Endothelial cell of umbilical vein (primary cell): Measurements from ENCODE around the gene LNPEP. TPM values are rescaled to one million over a fixed set of nuclear protein-coding genes. Genes with fewer than 3 reads are reported as not detected.
"Not testable (repeated sequence)": the region's sequence is repeated elsewhere in the genome, so short reads cannot be mapped to it uniquely, and the experiment has no call there.

Experiments
- BruUV-seq: library from RNA; stranded (reverse); fragments of 400-500 nt; replicated peaks from 2 replicates; lab custom pipeline; 2021; lab: Mats Ljungman, UMichigan
- CTCF ChIA-PET: fragments of 300-600, 350-600 bp; sonication (Branson Sonifier 250); formaldehyde crosslinking; loops from one replicate; lab custom pipeline; 2021; ENCODE audit warnings: antibody characterized with exemption, inconsistent platforms; lab: Charles Lee
- POLR2A ChIA-PET: fragments of 300-600, 350-600 bp; sonication (Branson Sonifier 250); formaldehyde crosslinking; loops from one replicate; lab custom pipeline; 2021; ENCODE audit warnings: antibody characterized with exemption, inconsistent platforms; lab: Charles Lee
- DNase-seq: peaks from one replicate; pipeline ENCODE4 v3.0.0-alpha.2; 2011; ENCODE audit warnings: low read depth, low spot score
- FAIRE-seq: peaks from 2 replicates; lab custom pipeline; 2011; peaks lifted over from hg19 to GRCh38; lab: Jason Lieb, UNC
- H2AFZ ChIP-seq: 2 replicates; pipeline ENCODE4 v1.6.0; 2012; ENCODE audit warnings: low read depth, low read length, control low read depth, inconsistent platforms
- H3K27ac ChIP-seq: 2 replicates; pipeline ENCODE4 v1.5.1; 2011; ENCODE audit warnings: low read depth, mild to moderate bottlenecking, control low read depth, low read length, moderate library complexity; ENCODE audit not compliant: insufficient read depth
- H3K27me3 ChIP-seq, 2 experiments: 2 replicates each; pipeline versions ENCODE4 v1.6.0 to v1.6.1; 2011; ENCODE audit warnings: low read length in 2 of 2, mixed read lengths in 1 of 2; ENCODE audit not compliant: control insufficient read depth in 2 of 2, insufficient read depth in 2 of 2
- H3K36me3 ChIP-seq, 2 experiments: 2 replicates in 1 of 2; 3 replicates in 1 of 2; pipeline ENCODE4 v1.5.1; 2011; ENCODE audit warnings: low read length in 2 of 2, mild to moderate bottlenecking in 1 of 2, moderate library complexity in 1 of 2; ENCODE audit not compliant: control insufficient read depth in 2 of 2, insufficient read depth in 2 of 2; ENCODE audit errors: extremely low read depth in 1 of 2
- H3K4me1 ChIP-seq: 3 replicates; pipeline ENCODE4 v1.5.1; 2011; ENCODE audit warnings: mild to moderate bottlenecking, low read length; ENCODE audit not compliant: control insufficient read depth, insufficient read depth; ENCODE audit errors: extremely low read depth
- H3K4me2 ChIP-seq: 2 replicates; pipeline ENCODE4 v1.6.1; 2011; ENCODE audit warnings: low read length, control low read depth, mixed read lengths; ENCODE audit not compliant: insufficient read depth
- H3K4me3 ChIP-seq, 3 experiments: fragments of 200-600 bp in 1 of 3; sonication (generic), shearing (Covaris generic) in 1 of 3; replicated peaks in 1 of 3; 2 replicates each; pipeline ENCODE4 v1.5.1; 2011 to 2016; ENCODE audit warnings: control low read depth in 3 of 3, low read length in 3 of 3, mild to moderate bottlenecking in 2 of 3, inconsistent platforms in 1 of 3, low read depth in 1 of 3, moderate library complexity in 1 of 3; ENCODE audit not compliant: insufficient read depth in 1 of 3
- H3K79me2 ChIP-seq: 2 replicates; pipeline ENCODE4 v1.6.0; 2012; ENCODE audit warnings: low read length, inconsistent platforms; ENCODE audit not compliant: control insufficient read depth, insufficient read depth
- H3K9ac ChIP-seq: replicated peaks from 2 replicates; pipeline ENCODE3; 2011; ENCODE audit warnings: low read length, control low read depth; ENCODE audit not compliant: insufficient read depth; ENCODE audit errors: extremely low read depth
- H3K9me1 ChIP-seq: replicated peaks from 3 replicates; pipeline ENCODE4 v1.6.0; 2011; ENCODE audit warnings: mild to moderate bottlenecking, low read length; ENCODE audit not compliant: control insufficient read depth, insufficient read depth; ENCODE audit errors: extremely low read depth
- H3K9me3 ChIP-seq: replicated peaks from 2 replicates; pipeline ENCODE4 v1.5.1; 2012; ENCODE audit warnings: low read length, inconsistent platforms; ENCODE audit not compliant: control insufficient read depth, insufficient read depth
- H4K20me1 ChIP-seq: replicated peaks from 2 replicates; pipeline ENCODE3; 2011; ENCODE audit warnings: mild to moderate bottlenecking, low read length; ENCODE audit not compliant: control insufficient read depth, insufficient read depth; ENCODE audit errors: extremely low read depth
- FOS ChIP-seq: IDR thresholded peaks from 2 replicates; pipeline ENCODE4 v1.6.1; 2011; ENCODE audit warnings: mild to moderate bottlenecking, low read length, moderate library complexity, borderline replicate concordance; ENCODE audit not compliant: insufficient read depth
- MAX ChIP-seq: IDR thresholded peaks from 2 replicates; pipeline ENCODE4 v1.6.1; 2011; ENCODE audit not compliant: insufficient read depth, insufficient read length
- MYC ChIP-seq: IDR thresholded peaks from one replicate; pipeline ENCODE4 v1.6.1; 2011; ENCODE audit warnings: mild to moderate bottlenecking, low read depth, low read length
- POLR2AphosphoS5 ChIP-seq: IDR thresholded peaks from 2 replicates; pipeline ENCODE4 v1.6.1; 2012; ENCODE audit warnings: low read depth, mild to moderate bottlenecking, control low read depth, low read length, moderate library complexity; ENCODE audit not compliant: insufficient read depth
- dilution Hi-C: fragments of 300-500 bp; cut with MboI; formaldehyde crosslinking; loops from one replicate; pipeline ENCODE4 v1.15.0; 2019; ENCODE audit warnings: low sequenced_read_pairs; ENCODE audit not compliant: extremely low pct_ligation_motif_present
- intact Hi-C: fragments of 100-400 bp; cut with micrococcal nuclease; formaldehyde crosslinking; loops from one replicate; pipeline ENCODE4 v1.10.0; 2022
- polyA plus RNA-seq, 4 experiments: library from polyadenylated mRNA; depleted of rRNA in 3 of 4; stranded (reverse) in 3 of 4; unstranded in 1 of 4; fragments of >200 nt; gene quantifications; 2 replicates each; pipeline versions ENCODE4 v1.2.1 to v1.2.3, GENCODE V29; 2011 to 2012; ENCODE audit warnings: missing spikeins in 1 of 4
- total RNA-seq: library from RNA; stranded (reverse); gene quantifications from 2 replicates; pipeline ENCODE4 v1.2.3, GENCODE V29; 2021
- TF ChIP-seq, protein P1 (sequence below), 2 donors: IDR thresholded peaks; 1 replicate in 1 of 2; 2 replicates in 1 of 2; pipeline ENCODE4 v1.5.1; 2011; ENCODE audit warnings: low read length in 2 of 2, mild to moderate bottlenecking in 2 of 2, moderate library complexity in 2 of 2, control low read depth in 1 of 2, inconsistent platforms in 1 of 2, low read depth in 1 of 2; ENCODE audit not compliant: insufficient read depth in 1 of 2; ENCODE audit errors: extremely low read depth in 1 of 2

LNPEP gene
- total and polyA plus RNA-seq, 2 donors (not counting 3 experiments of a cell fraction or from before 2014, with no cell fraction given): 7.0 to 23.5 TPM

GRCh38 chr5:97077246-97077645, 141.4 kb downstream of the LNPEP start:
- no peak overlapping the region for H3K27ac ChIP-seq
- no peaks in the 10 kb centered on the region for H3K79me2 ChIP-seq
- DNase-seq (no peak), FAIRE-seq (no peak)
- TF ChIP-seq MYC: no peak
- POLR2A ChIA-PET: no interaction called here
- no peaks in the 10 kb centered on the region for H3K9me3 ChIP-seq
- BruUV-seq: no TSS peak
- H3K9ac ChIP-seq: no peak overlapping the region
- no peaks in the 10 kb centered on the region for H4K20me1 ChIP-seq
- no peak overlapping the region for H3K4me2 ChIP-seq
- dilution Hi-C loops: no loop called here
- intact Hi-C loops: no loop called here
- no peaks in the 10 kb centered on the region for H3K9me1 ChIP-seq
- peaks cover 5% of the 10 kb centered on the region for H3K4me1 ChIP-seq
- H3K27me3 ChIP-seq: peaks cover 0 to 3% of the 10 kb centered on the region in 2 experiments
- no peak overlapping the region for H2AFZ ChIP-seq
- no peaks in the 10 kb centered on the region for H3K36me3 ChIP-seq
- no peak overlapping the region for H3K4me3 ChIP-seq
- CTCF ChIA-PET: interaction anchor here (0.7 kb wide), 1 partner anchor 1163 kb away, joined by 4 read pairs; no protein-coding TSS in a partner anchor

DNA sequence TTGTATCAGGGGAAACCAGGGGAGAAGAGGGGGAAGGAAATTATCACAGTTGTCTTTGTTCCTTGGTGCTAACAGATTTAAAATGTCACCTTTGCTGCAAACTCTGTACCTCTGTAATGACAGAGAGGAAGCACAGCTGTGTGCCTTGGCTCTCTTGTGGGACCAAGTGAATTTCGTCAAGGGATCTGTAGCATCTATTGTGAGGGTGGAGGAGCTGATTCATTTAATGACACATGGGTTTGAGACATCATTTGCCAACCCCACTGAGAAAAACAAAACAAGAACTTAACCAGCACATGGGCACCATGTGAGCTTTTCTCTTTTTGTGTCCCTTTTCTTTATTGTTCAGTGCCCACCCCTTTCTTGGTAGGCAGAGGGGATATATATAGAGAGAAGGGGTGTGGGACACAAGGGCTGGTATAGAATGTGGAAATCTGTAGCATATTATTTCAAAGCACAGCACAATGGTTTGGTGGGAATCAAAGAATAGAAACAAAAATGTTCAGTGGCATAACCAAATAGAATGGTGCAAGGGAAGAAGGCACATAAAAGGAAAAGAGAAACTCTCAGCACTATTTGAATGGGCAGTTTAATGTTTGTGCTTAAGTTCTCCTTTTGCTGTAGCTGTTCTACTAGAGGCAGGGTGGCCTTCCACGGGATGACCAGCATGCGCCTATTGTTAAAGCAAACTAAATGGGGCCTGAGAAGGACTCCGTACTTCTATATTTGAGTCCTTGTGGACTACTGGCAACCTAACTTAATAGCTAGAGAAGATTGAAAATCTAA, 143.3 kb downstream of the LNPEP start:
- Histone ChIP-seq H3K79me2 (no peaks in the 10 kb centered on the region), H3K9ac (no peak overlapping the region), H3K9me3 (no peaks in the 10 kb centered on the region), H3K4me1 (peaks cover 5% of the 10 kb centered on the region), H3K36me3 (no peaks in the 10 kb centered on the region), H3K9me1 (no peaks in the 10 kb centered on the region), H3K27me3 (peaks cover 0 to 3% of the 10 kb centered on the region in 2 experiments), H3K4me2 (no peak overlapping the region), H2AFZ (no peak overlapping the region), H3K27ac (no peak overlapping the region), H4K20me1 (no peaks in the 10 kb centered on the region), H3K4me3 (no peak overlapping the region)
- POLR2A ChIA-PET: no interaction called here
- TF ChIP-seq POLR2AphosphoS5: no peak
- TF ChIP-seq MYC: no peak
- TF ChIP-seq FOS: no peak
- TF ChIP-seq MAX: no peak
- TF ChIP-seq, protein P1, sequence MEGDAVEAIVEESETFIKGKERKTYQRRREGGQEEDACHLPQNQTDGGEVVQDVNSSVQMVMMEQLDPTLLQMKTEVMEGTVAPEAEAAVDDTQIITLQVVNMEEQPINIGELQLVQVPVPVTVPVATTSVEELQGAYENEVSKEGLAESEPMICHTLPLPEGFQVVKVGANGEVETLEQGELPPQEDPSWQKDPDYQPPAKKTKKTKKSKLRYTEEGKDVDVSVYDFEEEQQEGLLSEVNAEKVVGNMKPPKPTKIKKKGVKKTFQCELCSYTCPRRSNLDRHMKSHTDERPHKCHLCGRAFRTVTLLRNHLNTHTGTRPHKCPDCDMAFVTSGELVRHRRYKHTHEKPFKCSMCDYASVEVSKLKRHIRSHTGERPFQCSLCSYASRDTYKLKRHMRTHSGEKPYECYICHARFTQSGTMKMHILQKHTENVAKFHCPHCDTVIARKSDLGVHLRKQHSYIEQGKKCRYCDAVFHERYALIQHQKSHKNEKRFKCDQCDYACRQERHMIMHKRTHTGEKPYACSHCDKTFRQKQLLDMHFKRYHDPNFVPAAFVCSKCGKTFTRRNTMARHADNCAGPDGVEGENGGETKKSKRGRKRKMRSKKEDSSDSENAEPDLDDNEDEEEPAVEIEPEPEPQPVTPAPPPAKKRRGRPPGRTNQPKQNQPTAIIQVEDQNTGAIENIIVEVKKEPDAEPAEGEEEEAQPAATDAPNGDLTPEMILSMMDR (IDR thresholded peaks at IDR 0.05; ENCODE audit: extremely low read depth in 1 of 2, insufficient read depth in 1 of 2, low read depth in 1 of 2, low read length in 2 of 2): no peak
- no peak for FAIRE-seq
- DNase-seq: no peak
- BruUV-seq: no TSS peak
- dilution Hi-C loops: no loop called here
- CTCF ChIA-PET: no interaction called here
- intact Hi-C loops: no loop called here

DNA sequence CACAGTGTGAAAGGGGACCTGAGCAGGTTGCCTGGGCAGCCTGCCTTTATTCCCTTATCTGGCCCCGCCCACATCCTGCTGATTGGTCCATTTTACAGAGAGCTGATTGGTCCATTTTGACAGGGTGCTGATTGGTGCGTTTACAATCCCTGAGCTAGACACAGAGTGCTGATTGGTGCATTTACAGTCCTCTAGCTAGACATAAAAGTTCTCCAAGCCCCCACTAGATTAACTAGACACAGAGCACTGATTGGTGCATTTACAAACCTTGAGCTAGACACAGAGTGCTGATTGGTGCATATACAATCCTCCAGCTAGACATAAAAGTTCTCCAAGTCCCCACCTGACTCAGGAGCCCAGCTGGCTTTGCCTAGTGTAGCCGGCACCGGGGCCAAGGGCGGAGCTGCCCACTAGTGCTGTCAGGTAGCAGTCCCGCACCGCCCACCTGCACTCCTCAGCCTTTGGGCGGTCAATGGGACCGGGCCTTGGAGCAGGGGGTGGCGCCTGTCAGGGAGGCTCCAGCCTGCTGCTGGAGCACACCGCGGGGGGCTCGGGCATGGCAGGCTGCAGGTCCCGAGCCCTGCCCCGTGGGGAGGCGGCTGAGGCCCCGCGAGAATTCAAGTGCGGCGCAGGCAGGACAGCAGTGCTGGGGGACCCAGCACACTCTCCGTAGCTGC, 149.0 kb downstream of the LNPEP start:
- DNase-seq, H3K4me1 ChIP-seq, H3K4me3 ChIP-seq, H3K79me2 ChIP-seq, FAIRE-seq, POLR2A ChIA-PET, BruUV-seq, H2AFZ ChIP-seq, intact Hi-C loops, H3K36me3 ChIP-seq, H3K9me3 ChIP-seq, H3K4me2 ChIP-seq, H4K20me1 ChIP-seq, dilution Hi-C loops, H3K9ac ChIP-seq, H3K9me1 ChIP-seq, H3K27me3 ChIP-seq, H3K27ac ChIP-seq: not testable (repeated sequence)
- CTCF ChIA-PET: interaction anchor here (1.0 kb wide), 1 partner anchor 17 kb away, joined by 3 read pairs; no protein-coding TSS in a partner anchor
